OCI-M2 (cell line): Measurements from ENCODE around the gene PTPRU.
"Not testable (repeated sequence)": the region's sequence is repeated elsewhere in the genome, so short reads cannot be mapped to it uniquely, and the experiment has no call there.

ENCODE experiments used
- DNase-seq: peaks from one replicate; lab custom pipeline; 2025; ENCODE audit not compliant: unreplicated experiment; lab: John Stamatoyannopoulos, UW

Gene PTPRU

DNA sequence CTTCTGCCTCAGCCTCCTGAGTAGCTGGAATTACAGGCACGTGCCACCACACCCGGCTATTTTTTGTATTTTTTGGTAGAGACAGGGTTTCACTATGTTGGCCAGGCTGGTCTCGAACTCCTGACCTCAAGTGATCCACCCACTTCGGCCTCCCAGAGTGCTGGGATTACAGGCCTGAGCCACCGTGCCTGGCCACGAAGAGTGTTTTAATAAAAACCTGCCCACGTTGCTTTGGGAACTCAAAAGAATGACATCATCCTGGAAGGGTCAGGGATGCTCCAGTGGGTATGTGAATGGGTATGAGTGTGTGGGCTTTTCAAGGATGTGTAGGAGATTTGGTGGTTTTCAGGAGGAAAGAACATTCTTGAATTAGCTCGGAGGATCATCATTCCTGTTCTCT lies 78.4 kb downstream of the PTPRU start:
- not testable (repeated sequence) for DNase-seq

- DNase-seq = no peak
Observed at GRCh38 chr1:29315262-29315661, 78.9 kb downstream of the PTPRU start.

DNA sequence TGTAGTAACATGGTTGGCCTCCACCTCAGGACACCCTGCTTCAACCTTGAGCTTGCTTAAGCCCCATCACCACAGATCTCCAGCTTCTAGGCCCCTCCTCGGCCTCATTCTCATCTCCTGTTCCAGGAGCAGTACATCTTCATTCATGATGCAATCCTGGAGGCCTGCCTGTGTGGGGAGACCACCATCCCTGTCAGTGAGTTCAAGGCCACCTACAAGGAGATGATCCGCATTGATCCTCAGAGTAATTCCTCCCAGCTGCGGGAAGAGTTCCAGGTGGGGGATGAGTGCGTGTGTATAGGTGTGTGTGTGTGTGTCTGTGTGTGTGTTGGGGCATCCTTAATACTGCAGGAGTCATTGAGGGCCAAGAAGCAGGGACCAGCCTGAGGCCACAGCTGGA lies 79.6 kb downstream of the PTPRU start:
- DNase-seq = no peak

GRCh38 chr1:29317063-29317915 lies 81.0 kb downstream of the PTPRU start:
- DNase-seq = no peak

- DNase-seq = no peak
Observed at GRCh38 chr1:29317916-29318530, 81.7 kb downstream of the PTPRU start.

- no peak for DNase-seq
Observed at GRCh38 chr1:29318724-29319123, 82.4 kb downstream of the PTPRU start.

- DNase-seq = no peak
Observed at GRCh38 chr1:29319300-29320110, 83.2 kb downstream of the PTPRU start.

DNA sequence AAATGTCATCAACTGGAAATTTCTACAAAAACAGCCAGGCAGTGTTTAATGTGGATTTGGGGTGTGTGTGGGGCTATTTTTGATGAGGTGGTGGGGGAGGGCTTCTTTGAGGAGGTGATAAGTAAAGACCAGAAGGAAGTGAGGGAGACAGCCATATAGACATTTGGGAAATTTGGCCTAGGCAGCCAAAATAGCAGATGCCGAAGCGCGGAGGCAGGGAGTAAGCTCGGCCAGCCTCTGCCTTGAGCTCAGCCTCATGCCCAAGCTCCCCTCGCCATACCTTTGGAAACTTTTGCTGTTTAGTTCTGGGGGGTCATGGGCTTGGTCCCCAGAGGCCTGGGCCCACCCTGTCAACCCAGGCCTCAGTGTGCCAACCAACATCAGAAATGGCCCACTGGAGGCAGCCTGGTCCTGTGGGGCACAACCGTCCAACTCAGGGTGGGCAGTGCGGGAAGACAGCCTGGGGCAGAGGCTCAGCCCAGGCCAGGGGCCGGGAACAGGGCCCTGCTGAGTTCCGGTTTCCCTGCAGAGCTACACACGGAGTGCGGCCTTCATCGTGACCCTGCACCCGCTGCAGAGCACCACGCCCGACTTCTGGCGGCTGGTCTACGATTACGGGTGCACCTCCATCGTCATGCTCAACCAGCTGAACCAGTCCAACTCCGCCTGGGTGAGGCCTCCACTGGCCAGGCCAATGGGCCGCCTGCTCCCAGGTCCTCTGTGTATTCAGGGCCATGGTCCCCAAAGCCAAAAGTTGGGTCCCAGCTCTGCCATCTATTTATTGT lies 84.0 kb downstream of the PTPRU start:
- DNase-seq = no peak

- DNase-seq = no peak
Observed at GRCh38 chr1:29321176-29321575, 84.9 kb downstream of the PTPRU start.

- no peak for DNase-seq
Observed at GRCh38 chr1:29322147-29322694, 85.9 kb downstream of the PTPRU start.

DNA sequence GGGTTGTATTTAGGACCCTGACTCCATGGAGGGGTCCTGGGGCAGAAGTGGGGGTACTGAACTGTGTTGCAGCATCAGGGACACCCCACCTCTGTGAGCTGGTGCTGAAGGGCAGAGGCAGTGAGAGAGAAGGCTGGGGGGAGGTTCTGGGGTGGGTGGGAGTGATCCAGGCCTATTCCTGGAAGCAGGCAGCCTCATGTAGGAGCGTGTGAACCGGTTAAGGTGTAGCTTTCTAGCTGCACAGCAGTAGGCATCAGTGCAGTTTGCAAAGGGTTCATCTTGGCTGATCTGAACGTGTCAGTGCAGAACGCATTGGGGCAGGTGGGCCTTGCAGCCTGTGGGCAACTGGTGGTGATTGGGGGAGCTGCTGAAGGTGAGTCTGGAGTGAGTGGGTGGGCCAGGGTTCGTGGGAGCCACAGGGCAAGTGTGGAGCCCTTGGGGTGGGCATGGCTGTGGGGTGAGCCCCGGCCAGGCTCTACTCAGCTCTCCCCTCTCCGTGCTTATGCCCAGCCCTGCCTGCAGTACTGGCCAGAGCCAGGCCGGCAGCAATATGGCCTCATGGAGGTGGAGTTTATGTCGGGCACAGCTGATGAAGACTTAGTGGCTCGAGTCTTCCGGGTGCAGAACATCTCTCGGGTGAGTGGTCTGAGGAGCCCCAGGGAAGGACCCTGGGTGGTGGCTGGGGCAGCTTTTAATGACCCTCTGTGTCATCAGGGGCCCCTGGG lies 86.7 kb downstream of the PTPRU start:
- DNase-seq = no peak

DNA sequence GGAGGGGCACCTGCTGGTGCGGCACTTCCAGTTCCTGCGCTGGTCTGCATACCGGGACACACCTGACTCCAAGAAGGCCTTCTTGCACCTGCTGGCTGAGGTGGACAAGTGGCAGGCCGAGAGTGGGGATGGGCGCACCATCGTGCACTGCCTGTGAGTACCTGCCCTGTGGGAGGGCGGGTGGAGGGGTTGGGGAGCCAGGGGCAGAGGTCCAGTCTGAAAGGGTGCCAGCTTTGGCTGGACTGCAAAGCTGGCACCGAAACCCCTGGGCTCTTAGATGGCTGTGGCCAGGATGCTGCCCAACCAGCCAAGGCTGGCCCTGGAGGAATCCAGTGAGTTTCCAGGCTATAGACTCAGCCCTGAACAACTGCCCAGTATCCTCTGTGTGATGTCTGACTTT lies 87.3 kb downstream of the PTPRU start:
- DNase-seq = no peak

- no peak for DNase-seq
Observed at GRCh38 chr1:29324202-29324601, 87.9 kb downstream of the PTPRU start.

- DNase-seq = no peak
Observed at GRCh38 chr1:29324771-29325351, 88.5 kb downstream of the PTPRU start.

DNA sequence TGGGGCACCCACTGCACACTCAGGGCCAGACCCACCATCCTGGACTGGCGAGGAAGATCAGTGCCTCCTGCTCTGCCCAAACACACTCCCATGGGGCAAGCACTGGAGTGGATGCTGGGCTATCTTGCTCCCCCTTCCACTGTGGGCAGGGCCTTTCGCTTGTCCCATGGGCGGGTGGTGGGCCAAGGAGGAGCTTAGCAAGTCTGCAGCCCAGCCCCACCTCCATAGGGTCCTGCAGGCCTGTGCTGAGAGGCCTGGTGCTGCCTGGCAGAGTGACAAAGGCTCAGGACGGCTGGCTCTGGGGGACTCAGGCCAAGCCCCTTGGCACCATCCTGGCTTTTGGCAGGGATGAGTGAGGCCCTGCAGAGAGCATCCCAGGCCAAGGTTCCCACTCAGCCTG lies 89.4 kb downstream of the PTPRU start:
- no peak for DNase-seq

- no peak for DNase-seq
Observed at GRCh38 chr1:29326123-29326522, 89.8 kb downstream of the PTPRU start.

DNA sequence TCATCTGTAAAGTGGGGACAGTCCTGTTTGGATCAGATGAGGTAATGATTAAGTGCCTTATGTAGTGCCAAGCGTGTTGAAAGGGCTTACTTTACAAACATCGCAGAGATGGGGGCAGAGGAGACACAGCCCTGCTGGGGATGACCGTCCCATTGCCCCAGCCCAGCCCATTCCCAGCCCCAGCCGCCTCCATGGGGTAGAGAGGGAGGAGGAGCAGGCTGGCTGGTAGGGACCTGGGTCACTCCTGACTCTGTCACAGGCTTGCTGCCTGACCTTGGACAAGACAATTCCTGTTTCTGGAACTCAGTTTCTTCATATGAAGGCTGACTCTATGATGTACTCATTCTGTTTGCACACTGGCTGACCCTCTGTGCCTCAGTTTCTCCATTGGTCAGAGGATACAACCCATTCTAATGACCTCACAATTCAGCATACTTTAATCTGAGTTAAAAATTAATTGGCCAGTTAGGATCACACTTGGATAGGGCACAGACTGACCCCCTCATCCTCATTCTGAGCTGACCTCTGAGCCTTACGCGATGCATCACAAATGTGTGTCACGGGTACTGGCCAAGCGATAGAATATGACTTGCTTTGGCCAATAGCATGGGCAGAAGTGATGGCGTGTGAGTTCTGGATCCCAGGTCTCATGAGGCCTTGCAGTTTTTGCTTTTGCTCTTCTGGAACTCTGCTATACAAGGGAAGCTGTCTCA lies 91.1 kb downstream of the PTPRU start:
- DNase-seq = no peak

GRCh38 chr1:29329022-29329775 lies 92.9 kb downstream of the PTPRU start:
- no peak for DNase-seq
